Liver (tissue), 9 donors: ENCODE data around the gene ST8SIA1. TPM values are rescaled to one million over a fixed set of nuclear protein-coding genes. Genes with fewer than 3 reads are reported as not detected.

ENCODE experiments used
- DNase-seq: peaks from one replicate; pipeline ENCODE4 v3.0.0-alpha.2; 2017; ENCODE audit warnings: low spot score
- H3K27ac ChIP-seq, 2 donors: one replicate each; pipeline ENCODE4 v1.7.0; 2013; ENCODE audit warnings: inconsistent platforms in 2 of 2, low read length in 2 of 2, control low read depth in 1 of 2, low read depth in 1 of 2, mild to moderate bottlenecking in 1 of 2
- H3K27me3 ChIP-seq, 4 donors: one replicate each; pipeline versions ENCODE4 v1.6.1 to v1.7.0; 2013; ENCODE audit warnings: low read length in 3 of 4, inconsistent platforms in 1 of 4, mild to moderate bottlenecking in 1 of 4, moderate library complexity in 1 of 4; ENCODE audit not compliant: control insufficient read depth in 4 of 4, insufficient read depth in 4 of 4
- H3K36me3 ChIP-seq, 4 donors: one replicate each; pipeline versions ENCODE4 v1.6.1 to v1.7.0; 2013; ENCODE audit warnings: low read length in 3 of 4, mild to moderate bottlenecking in 3 of 4, low read depth in 1 of 4, moderate library complexity in 1 of 4; ENCODE audit not compliant: control insufficient read depth in 4 of 4, insufficient read depth in 3 of 4
- H3K4me1 ChIP-seq, 4 donors: one replicate each; pipeline versions ENCODE4 v1.6.1 to v1.7.0; 2013; ENCODE audit warnings: low read length in 3 of 4, mild to moderate bottlenecking in 3 of 4, moderate library complexity in 1 of 4; ENCODE audit not compliant: control insufficient read depth in 4 of 4, insufficient read depth in 4 of 4
- H3K4me3 ChIP-seq, 3 donors: one replicate each; pipeline versions ENCODE4 v1.6.1 to v1.7.0; 2013; ENCODE audit warnings: low read length in 3 of 3, control low read depth in 1 of 3, low read depth in 1 of 3, mild to moderate bottlenecking in 1 of 3
- H3K9ac ChIP-seq, 2 donors: one replicate each; pipeline ENCODE4 v1.7.0; 2013; ENCODE audit warnings: low read length in 2 of 2, mild to moderate bottlenecking in 2 of 2, moderate library complexity in 2 of 2, control low read depth in 1 of 2, low read depth in 1 of 2
- H3K9me3 ChIP-seq, 4 donors: one replicate each; pipeline versions ENCODE4 v1.6.1 to v1.7.0; 2013; ENCODE audit warnings: low read length in 3 of 4; ENCODE audit not compliant: control insufficient read depth in 4 of 4
- CTCF ChIP-seq: fragments of 150-350 bp; IDR thresholded peaks from 2 replicates; pipeline ENCODE4 v1.5.1; 2017; ENCODE audit warnings: improper control_type of control experiment, low read depth, low read length; ENCODE audit not compliant: missing input control
- EGR1 ChIP-seq, 2 donors: IDR thresholded peaks; 2 replicates each; pipeline ENCODE4 v1.6.1; 2016 to 2018; ENCODE audit warnings: antibody characterized with exemption in 2 of 2, low read depth in 2 of 2
- FOXA1 ChIP-seq: IDR thresholded peaks from 2 replicates; pipeline ENCODE4 v1.6.1; 2016; ENCODE audit warnings: antibody characterized with exemption
- GABPA ChIP-seq, 2 donors: IDR thresholded peaks in 1 of 2; conservative IDR thresholded peaks in 1 of 2; 2 replicates each; pipeline ENCODE4 v1.6.1; 2016; ENCODE audit warnings: antibody characterized with exemption in 2 of 2, mild to moderate bottlenecking in 1 of 2, moderate library complexity in 1 of 2
- HNF4A ChIP-seq, 2 donors: conservative IDR thresholded peaks; 2 replicates each; pipeline ENCODE4 v1.6.1; 2016; ENCODE audit warnings: antibody characterized with exemption in 2 of 2, mild to moderate bottlenecking in 2 of 2
- HNF4G ChIP-seq: IDR thresholded peaks from 2 replicates; pipeline ENCODE4 v1.6.1; 2016; ENCODE audit warnings: antibody characterized with exemption
- JUND ChIP-seq, 2 donors: IDR thresholded peaks; 2 replicates each; pipeline ENCODE4 v1.6.1; 2016; ENCODE audit warnings: antibody characterized with exemption in 2 of 2
- MAX ChIP-seq: IDR thresholded peaks from 2 replicates; pipeline ENCODE4 v1.6.1; 2016; ENCODE audit warnings: antibody characterized with exemption
- NR2F2 ChIP-seq: IDR thresholded peaks from 2 replicates; pipeline ENCODE4 v1.6.1; 2016; ENCODE audit warnings: antibody characterized with exemption
- REST ChIP-seq: IDR thresholded peaks from 2 replicates; pipeline ENCODE4 v1.6.1; 2016; ENCODE audit warnings: antibody characterized with exemption, mild to moderate bottlenecking
- RXRA ChIP-seq, 2 donors: IDR thresholded peaks; 2 replicates each; pipeline ENCODE4 v1.6.1; 2017 to 2018; ENCODE audit warnings: antibody characterized with exemption in 2 of 2, mild to moderate bottlenecking in 1 of 2
- YY1 ChIP-seq: IDR thresholded peaks from 2 replicates; pipeline ENCODE4 v1.6.1; 2016; ENCODE audit warnings: antibody characterized with exemption, mild to moderate bottlenecking
- ZBTB33 ChIP-seq: IDR thresholded peaks from 2 replicates; pipeline ENCODE4 v1.6.1; 2016; ENCODE audit warnings: antibody characterized with exemption
- WGBS: extraction: QIAGEN DNeasy Blood & Tissue Kit; methylation state at CpG from one replicate; pipeline ENCODE4 v1.1.7; 2013; 5-methylcytosine and 5-hydroxymethylcytosine counted together
- polyA plus RNA-seq, 2 donors: library from polyadenylated mRNA; stranded (reverse) in 1 of 2; unstranded in 1 of 2; fragments of 200-250 nt in 1 of 2; fragments of >200 nt in 1 of 2; fragmentation: Nextera tagmentation in 1 of 2; extraction: Ambion mirVana in 1 of 2; gene quantifications; one replicate each; pipeline versions ENCODE4 v1.2.1 to v1.2.3, GENCODE V29; 2013 to 2015
- total RNA-seq, 2 donors: library from RNA; depleted of rRNA; stranded (reverse); fragments of >200 nt; gene quantifications; one replicate each; pipeline ENCODE4 v1.2.3, GENCODE V29; 2014
- donor health status: healthy.
- donor health status: healthy.
- donor health status: healthy.
- donor health status: healthy.
- donor health status: healthy.

The ST8SIA1 gene
- total and polyA plus RNA-seq, 4 donors, result 0.02 to 1.0 (median 0.17) TPM; not detected in 1

GRCh38 chr12:22234561-22234960 is 99.9 kb downstream of the ST8SIA1 start (continued):
- no peak for TF ChIP-seq CTCF
- no peak for TF ChIP-seq MAX
- TF ChIP-seq HNF4A (conservative IDR thresholded peaks at IDR 0.05), result no peak

- Histone ChIP-seq H3K9me3 (no peaks in the 10 kb centered on the region), H3K27ac (no peak overlapping the region), H3K4me1 (peaks cover 4 to 13% (median 10%) of the 10 kb centered on the region in 4 donors), H3K9ac (no peak overlapping the region), H3K27me3 (no peaks in the 10 kb centered on the region), H3K36me3 (no peaks in the 10 kb centered on the region), H3K4me3 (no peak overlapping the region)
- WGBS, result 79% methylated on average over 1 of the region's 1 CpG
- no peak for DNase-seq
- TF ChIP-seq REST (no peak), GABPA (IDR thresholded peaks at IDR 0.05 in 1 of 2, conservative IDR thresholded peaks at IDR 0.05 in 1 of 2) (no peak), NR2F2 (no peak), EGR1 (IDR thresholded peaks at IDR 0.05; ENCODE audit: low read depth in 2 of 2) (no peak), JUND (IDR thresholded peaks at IDR 0.05) (no peak)
These were observed 102.7 kb downstream of the ST8SIA1 start for GRCh38 chr12:22231836-22232235.

- no peak for DNase-seq
- 92% methylated on average over 2 of the region's 2 CpGs for WGBS
- Histone ChIP-seq H3K4me3 (no peak overlapping the region), H3K4me1 (peaks cover 4 to 13% (median 10%) of the 10 kb centered on the region in 4 donors), H3K27me3 (no peaks in the 10 kb centered on the region), H3K27ac (no peak overlapping the region), H3K36me3 (no peaks in the 10 kb centered on the region), H3K9ac (no peak overlapping the region), H3K9me3 (no peaks in the 10 kb centered on the region)
- TF ChIP-seq NR2F2, result no peak
- no peak for TF ChIP-seq YY1
- TF ChIP-seq RXRA (IDR thresholded peaks at IDR 0.05), result no peak
- TF ChIP-seq REST, result no peak
- TF ChIP-seq JUND (IDR thresholded peaks at IDR 0.05), result no peak
- TF ChIP-seq HNF4G, result no peak
- TF ChIP-seq FOXA1, result no peak
- no peak for TF ChIP-seq CTCF
- no peak for TF ChIP-seq ZBTB33
- no peak for TF ChIP-seq EGR1 (IDR thresholded peaks at IDR 0.05; ENCODE audit: low read depth in 2 of 2)
These were observed 103.4 kb downstream of the ST8SIA1 start for GRCh38 chr12:22231078-22231477.
